Measurements from ENCODE around the gene STK38L. TPM values are rescaled to one million over a fixed set of nuclear protein-coding genes. Genes with fewer than 3 reads are reported as not detected.
A peak's percentile ranks its signal among the peaks of the same experiment; 100 is the strongest.

STK38L gene
- polyA plus RNA-seq (2013, experiment 1 of 2; ENCODE audit: insufficient read length) = 66.1 TPM
- 77.7 TPM for polyA plus RNA-seq (2013, experiment 2 of 2; ENCODE audit: insufficient read length)

- peak; percentile 98 for DNase-seq
These were observed at the start of gene STK38L for GRCh38 chr12:27243804-27244688. STK38L (plus strand) TSS chr12:27244286; CDS start chr12:27297721, 53,435 bp downstream.

- no peak for DNase-seq
These were observed 49.4 kb upstream of the STK38L start for GRCh38 chr12:27194644-27195043.

GRCh38 chr12:27198036-27198435, 46.0 kb upstream of the STK38L start:
- DNase-seq = peak; percentile 64

- peak; percentile 42 for DNase-seq
These were observed 44.3 kb upstream of the STK38L start for GRCh38 chr12:27199638-27200300.

- DNase-seq = no peak
These were observed 42.9 kb upstream of the STK38L start for GRCh38 chr12:27201169-27201568.

- DNase-seq = no peak
These were observed 37.1 kb upstream of the STK38L start for GRCh38 chr12:27206801-27207502.

- no peak for DNase-seq
These were observed 36.3 kb upstream of the STK38L start for GRCh38 chr12:27207615-27208413.

- DNase-seq = no peak
These were observed 35.7 kb upstream of the STK38L start for GRCh38 chr12:27208414-27208750.

GRCh38 chr12:27209257-27209910, 34.7 kb upstream of the STK38L start:
- no peak for DNase-seq

GRCh38 chr12:27210187-27210586, 33.9 kb upstream of the STK38L start:
- no peak for DNase-seq

GRCh38 chr12:27212861-27213260, 31.2 kb upstream of the STK38L start:
- no peak for DNase-seq

GRCh38 chr12:27213304-27213703, 30.8 kb upstream of the STK38L start:
- no peak for DNase-seq

- DNase-seq = no peak
These were observed 30.0 kb upstream of the STK38L start for GRCh38 chr12:27213830-27214787.

GRCh38 chr12:27217590-27217989, 26.5 kb upstream of the STK38L start:
- DNase-seq = no peak

GRCh38 chr12:27219693-27220054, 24.4 kb upstream of the STK38L start:
- DNase-seq = no peak

- DNase-seq = peak; percentile 14
These were observed 23.8 kb upstream of the STK38L start for GRCh38 chr12:27220055-27220987.

GRCh38 chr12:27220988-27221345, 23.1 kb upstream of the STK38L start:
- DNase-seq = no peak

- no peak for DNase-seq
These were observed 22.3 kb upstream of the STK38L start for GRCh38 chr12:27221625-27222387.

Data from fibroblast of skin of scalp (primary cell).